PFSK-1 (cell line): ENCODE results near the gene ARFGEF2.

Source experiments
- FOXP2 ChIP-seq: optimal IDR thresholded peaks from 2 replicates; pipeline ENCODE3; 2011; ENCODE audit warnings: borderline replicate concordance, control low read depth, inconsistent platforms; ENCODE audit not compliant: insufficient read depth; ENCODE audit errors: extremely low read length, extremely low read depth
- POLR2AphosphoS5 ChIP-seq: IDR thresholded peaks from 2 replicates; pipeline ENCODE4 v1.6.1; 2012; ENCODE audit warnings: low read depth, mild to moderate bottlenecking, control low read depth, low read length, moderate library complexity
- REST ChIP-seq, 2 experiments: IDR thresholded peaks; 2 replicates each; pipeline versions ENCODE4 v1.6.1 to v1.8.0; 2011 to 2012; ENCODE audit warnings: low read depth in 2 of 2, low read length in 2 of 2, control low read depth in 1 of 2, inconsistent platforms in 1 of 2, mild to moderate bottlenecking in 1 of 2, moderate library complexity in 1 of 2; ENCODE audit not compliant: insufficient read depth in 1 of 2
- SIN3A ChIP-seq: IDR thresholded peaks from 2 replicates; pipeline ENCODE4 v1.6.1; 2012; ENCODE audit warnings: mild to moderate bottlenecking, low read length, moderate library complexity, borderline replicate concordance; ENCODE audit not compliant: insufficient read depth
- TAF1 ChIP-seq: IDR thresholded peaks from 2 replicates; pipeline ENCODE4 v1.6.1; 2012; ENCODE audit warnings: low read length, control low read depth, borderline replicate concordance; ENCODE audit not compliant: insufficient read depth

- no peak for TF ChIP-seq POLR2AphosphoS5
- no peak for TF ChIP-seq SIN3A
- TF ChIP-seq REST (IDR thresholded peaks at IDR 0.05; ENCODE audit: insufficient read depth in 1 of 2, low read depth in 2 of 2, low read length in 2 of 2), result no peak
- no peak for TF ChIP-seq TAF1
- TF ChIP-seq FOXP2, result no peak
These were observed 153.0 kb downstream of the ARFGEF2 start for GRCh38 chr20:49074521-49074920.
